ENCODE results near the gene SUN2.

DNA sequence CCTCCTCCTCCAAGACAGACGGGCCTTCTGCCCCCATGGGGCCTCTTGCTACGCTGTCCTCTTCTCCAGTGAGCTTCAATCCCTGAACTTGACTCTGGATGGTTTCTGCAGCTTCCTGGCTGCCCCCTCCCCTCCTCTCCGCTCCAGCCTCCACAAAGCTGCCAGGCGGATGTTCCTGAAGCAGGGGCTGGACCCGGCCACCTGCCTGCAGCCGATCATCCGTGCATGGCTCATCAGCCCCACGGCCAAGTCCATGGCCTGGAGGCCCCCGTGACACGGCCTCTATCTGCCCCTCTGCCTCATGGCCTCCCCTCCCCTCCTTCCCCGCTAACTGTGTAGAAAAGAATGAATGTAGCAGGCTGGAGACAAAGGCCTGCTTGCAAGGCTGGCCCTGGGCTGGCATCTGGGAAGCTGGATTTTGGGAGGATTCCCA, 6.8 kb upstream of the SUN2 start:
- TF ChIP-seq EP300 (IDR thresholded peaks at IDR 0.05): no peak
- TF ChIP-seq, protein P1, sequence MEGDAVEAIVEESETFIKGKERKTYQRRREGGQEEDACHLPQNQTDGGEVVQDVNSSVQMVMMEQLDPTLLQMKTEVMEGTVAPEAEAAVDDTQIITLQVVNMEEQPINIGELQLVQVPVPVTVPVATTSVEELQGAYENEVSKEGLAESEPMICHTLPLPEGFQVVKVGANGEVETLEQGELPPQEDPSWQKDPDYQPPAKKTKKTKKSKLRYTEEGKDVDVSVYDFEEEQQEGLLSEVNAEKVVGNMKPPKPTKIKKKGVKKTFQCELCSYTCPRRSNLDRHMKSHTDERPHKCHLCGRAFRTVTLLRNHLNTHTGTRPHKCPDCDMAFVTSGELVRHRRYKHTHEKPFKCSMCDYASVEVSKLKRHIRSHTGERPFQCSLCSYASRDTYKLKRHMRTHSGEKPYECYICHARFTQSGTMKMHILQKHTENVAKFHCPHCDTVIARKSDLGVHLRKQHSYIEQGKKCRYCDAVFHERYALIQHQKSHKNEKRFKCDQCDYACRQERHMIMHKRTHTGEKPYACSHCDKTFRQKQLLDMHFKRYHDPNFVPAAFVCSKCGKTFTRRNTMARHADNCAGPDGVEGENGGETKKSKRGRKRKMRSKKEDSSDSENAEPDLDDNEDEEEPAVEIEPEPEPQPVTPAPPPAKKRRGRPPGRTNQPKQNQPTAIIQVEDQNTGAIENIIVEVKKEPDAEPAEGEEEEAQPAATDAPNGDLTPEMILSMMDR (IDR thresholded peaks at IDR 0.05): no peak
- TF ChIP-seq POLR2A (IDR thresholded peaks at IDR 0.05): no peak
